NCI-H2196 (cell line): ENCODE measurements around the gene FN1.
"Not testable (repeated sequence)": the region's sequence is repeated elsewhere in the genome, so short reads cannot be mapped to it uniquely, and the experiment has no call there.

ENCODE experiments used
- DNase-seq: peaks from one replicate; lab custom pipeline; 2025; ENCODE audit not compliant: unreplicated experiment; lab: John Stamatoyannopoulos, UW

FN1 gene

GRCh38 chr2:215354771-215355695 is 80.8 kb downstream of the FN1 start:
- DNase-seq: no peak

DNA sequence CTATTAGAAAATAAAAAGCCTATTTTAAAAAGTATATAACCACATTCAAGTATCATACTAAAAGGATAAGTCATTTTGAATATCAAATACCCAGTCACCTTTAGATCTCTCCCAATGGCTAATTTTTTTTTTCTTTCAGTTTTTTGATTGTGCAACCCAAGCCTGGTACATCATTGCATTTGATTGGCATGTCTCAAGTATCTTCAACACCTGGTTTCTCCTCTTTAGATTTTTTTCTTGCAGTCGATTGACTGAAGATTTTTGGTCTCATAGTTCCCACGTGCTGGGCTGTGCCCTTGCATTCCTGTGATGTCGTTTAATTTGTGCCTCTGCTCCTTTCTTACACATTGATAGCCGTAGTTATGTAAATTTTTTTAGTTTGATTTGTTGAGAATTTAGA is 83.3 kb downstream of the FN1 start:
- DNase-seq: no peak

- DNase-seq: no peak
These were observed 88.0 kb downstream of the FN1 start for GRCh38 chr2:215347878-215348277.

DNA sequence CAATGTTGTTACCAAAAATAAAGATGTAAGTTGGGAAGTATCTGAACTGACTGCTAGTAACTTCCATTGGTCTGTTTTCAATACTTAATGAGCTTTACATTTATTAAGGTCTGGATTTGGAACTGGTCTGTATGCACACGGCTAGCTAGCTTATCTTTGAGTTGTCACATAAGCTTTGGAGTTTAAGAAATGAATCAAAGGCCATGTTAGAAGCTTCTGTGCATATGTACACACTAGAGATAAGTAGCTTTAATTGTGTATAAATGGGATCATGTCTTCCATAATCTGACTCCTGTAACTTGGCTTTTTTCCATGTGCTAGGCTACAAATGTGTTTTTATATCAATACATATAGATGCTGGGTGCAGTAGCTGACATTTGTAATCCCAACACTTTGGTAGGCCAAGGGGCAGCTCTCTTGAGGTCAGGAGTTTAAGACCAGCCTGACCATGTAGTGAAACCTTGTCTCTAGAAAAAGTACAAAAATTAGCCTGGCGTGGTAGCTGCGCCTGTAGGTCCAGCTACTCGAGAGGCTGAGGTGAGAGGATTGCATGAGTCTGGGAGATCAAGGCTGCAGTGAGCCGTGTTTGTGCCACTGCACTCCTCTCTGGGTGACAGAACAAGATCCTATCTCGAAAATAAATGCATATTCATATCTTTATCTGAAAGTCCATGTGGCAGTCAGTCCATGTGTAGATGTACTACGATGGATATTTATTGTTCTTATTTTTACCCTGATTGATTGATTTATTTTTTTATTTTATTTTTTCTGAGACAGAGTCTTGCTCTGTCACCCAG is 96.8 kb downstream of the FN1 start:
- no peak for DNase-seq

DNA sequence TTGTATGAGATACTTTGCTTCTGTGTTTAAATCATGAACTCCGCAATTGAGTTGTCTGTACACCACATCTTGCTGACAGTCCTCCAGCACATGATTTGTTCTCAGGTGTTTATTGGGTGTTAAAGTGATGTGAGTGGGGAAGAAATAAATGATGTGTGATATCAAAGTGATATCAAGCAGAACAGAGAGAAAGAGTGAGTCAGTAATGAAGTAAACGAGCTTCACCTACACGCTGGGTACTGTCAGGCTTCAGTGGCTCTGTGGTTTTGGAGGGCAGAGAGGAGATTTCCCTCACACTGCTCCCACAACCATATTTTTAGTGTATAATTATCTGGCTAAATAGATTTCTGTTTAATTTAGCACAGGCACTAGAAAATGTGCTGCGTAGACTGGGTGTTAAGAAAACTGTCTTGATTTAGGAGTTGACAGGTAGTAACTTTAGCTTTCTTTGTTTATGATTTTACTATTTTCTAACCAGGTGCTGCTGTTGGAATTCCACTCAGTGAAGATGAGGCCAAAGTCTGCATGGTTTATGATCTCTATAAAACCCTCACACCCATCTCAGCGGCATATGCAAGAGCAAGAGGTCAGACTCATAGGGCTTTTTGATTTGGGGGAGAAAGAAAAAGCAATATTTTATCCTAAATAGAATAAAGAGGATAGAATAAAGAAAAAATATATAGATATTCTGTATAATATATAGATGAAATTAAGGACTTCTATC is 102.8 kb downstream of the FN1 start:
- no peak for DNase-seq

- DNase-seq: no peak
These were observed 107.8 kb downstream of the FN1 start for GRCh38 chr2:215328066-215328465.

DNA sequence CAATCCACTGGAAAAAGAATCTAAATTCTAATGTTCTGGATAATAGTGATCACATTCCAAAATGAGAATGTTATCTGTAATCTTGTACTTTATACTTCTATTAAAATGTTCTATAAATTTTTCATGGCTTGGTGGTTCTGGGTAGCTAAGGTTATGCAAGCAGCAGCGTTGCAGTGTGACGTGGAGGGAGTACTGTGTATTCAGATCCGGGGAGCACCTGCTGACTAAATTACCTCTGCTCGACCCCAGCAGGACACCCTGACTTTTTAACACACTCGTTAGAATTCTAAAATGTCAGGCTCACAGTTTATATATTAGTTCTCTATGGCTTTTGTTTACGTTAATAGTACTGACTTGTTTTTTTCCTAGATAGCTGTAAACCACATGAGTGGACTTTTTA is 111.1 kb downstream of the FN1 start:
- no peak for DNase-seq

- no peak for DNase-seq
These were observed 115.2 kb downstream of the FN1 start for GRCh38 chr2:215320679-215321078.

- DNase-seq: no peak
These were observed 115.8 kb downstream of the FN1 start for GRCh38 chr2:215320102-215320501.

DNA sequence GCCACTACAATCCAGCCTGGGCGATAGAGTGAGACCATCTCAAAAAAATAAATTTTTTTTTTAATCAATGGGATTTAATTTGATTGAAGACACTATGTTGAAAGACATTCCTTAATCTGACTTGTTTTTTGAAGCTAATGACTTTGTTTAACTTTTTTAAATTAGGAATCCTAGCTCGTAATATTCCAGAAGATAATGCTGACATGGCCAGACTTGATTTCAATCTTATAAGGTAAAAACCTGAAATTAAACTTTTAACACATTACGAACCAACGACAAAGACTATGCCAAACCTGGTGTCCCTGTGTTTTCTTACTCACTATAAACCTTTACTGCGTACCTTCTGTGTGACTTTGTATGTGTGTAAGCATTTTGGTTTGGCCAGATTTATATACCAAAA is 116.4 kb downstream of the FN1 start:
- no peak for DNase-seq

GRCh38 chr2:215316336-215316735 is 119.5 kb downstream of the FN1 start:
- DNase-seq: no peak

DNA sequence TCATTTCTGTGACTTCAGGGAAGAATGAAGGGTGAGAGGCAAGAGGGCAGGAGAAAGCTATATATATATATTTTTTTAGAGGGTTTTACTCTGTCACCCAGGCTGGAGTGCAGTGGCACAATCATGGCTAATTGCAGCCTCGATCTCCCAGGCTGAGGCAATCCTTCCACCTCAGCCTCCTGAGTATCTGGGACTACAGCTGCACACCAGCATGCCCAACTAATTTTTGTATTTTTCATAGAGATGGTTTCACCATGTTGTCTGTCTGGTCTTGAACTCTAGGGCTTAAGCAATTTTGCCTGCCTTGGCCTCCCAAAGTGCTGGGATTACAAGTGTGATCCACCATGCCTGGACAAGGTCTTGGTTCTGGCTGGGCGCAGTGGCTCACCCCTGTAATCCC is 120.6 kb downstream of the FN1 start:
- no peak for DNase-seq

DNA sequence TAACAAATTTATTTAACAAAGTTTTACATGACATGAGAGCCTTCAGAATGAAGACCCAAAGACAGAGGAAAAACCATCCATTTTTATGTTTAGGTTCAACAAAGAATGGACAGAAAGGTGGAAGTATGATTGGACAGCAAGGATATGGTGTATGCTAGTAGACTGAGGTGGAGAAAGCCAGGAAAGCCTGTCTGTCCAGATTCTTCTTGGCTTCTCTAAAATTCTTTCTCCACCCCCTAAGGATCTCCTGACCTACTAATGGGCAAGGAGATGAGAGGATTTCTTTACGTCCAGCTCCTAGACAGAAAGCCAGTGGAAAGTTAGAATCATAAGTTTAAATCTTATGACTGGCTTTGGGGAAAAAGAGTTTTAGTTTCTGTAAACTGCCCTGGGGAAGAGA is 121.0 kb downstream of the FN1 start:
- DNase-seq: no peak

- no peak for DNase-seq
These were observed 122.6 kb downstream of the FN1 start for GRCh38 chr2:215313255-215313613.

DNA sequence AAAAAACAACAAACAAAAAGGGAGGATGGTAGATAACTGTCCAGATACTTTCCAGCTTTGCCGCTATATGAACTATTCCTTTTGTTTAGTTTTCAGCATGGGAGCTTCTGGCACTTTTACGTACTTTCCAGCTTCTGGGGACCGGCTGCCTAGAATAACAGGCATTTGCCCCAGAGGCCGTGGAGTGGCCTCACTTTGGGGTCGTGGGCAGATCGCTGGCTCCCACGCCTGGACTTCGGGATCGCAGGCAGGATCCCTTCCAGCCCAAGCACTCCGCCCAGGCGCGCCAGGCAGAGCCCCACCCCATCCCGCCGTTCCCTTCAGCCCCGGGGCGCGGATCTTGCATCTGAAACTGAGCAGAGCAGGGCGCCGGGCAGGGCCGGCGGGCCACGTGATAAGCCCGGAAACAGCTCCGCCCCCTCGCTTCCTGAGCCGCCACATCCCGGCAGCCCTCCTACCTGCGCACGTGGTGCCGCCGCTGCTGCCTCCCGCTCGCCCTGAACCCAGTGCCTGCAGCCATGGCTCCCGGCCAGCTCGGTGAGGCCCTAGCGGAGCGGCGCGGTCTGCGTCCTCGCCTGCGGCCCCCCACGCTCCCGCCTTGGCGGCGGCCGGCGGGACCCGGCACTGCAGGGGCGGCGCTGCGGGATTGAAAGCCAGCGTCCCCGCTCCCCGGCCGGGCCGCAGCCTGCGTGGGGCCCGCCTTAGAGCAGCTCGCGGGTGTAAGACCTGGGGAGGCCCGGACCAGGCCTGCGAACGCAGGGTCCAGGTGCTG is 124.1 kb downstream of the FN1 start, which contains the start of gene ATIC:
TSS of gene ATIC (plus strand) at position 435 of the 772 bp plus-strand sequence. CDS start at position 519, 84 bp downstream.
- peak; percentile 96 for DNase-seq

DNA sequence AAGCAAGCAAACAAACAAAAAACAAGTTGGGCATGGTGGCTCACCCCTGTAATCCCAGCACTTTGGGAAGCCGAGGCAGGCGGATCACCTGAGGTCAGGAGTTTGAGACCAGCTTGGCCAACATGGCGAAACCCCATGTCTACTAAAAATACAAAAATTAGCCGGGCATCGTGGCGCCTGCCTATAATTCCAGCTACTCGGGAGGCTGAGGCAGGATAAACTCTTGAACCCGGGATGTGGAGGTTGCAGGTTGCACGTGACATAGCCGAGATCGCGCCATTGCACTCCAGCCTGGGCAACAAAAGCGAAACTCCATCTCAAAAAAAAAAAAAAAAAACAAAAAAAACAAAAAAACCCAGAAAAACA is 124.6 kb downstream of the FN1 start:
- not testable (repeated sequence) for DNase-seq
